HEK293 (cell line): ENCODE results near the gene VOPP1.

Source experiments
- CTCF ChIA-PET: fragments of 350-600 bp; formaldehyde crosslinking; extraction: SDS; loops from one replicate; lab custom pipeline; 2021; ENCODE audit warnings: antibody characterized with exemption; lab: Yijun Ruan, JAX
- POLR2A ChIA-PET: fragments of 300-600 bp; formaldehyde crosslinking; extraction: SDS; loops from one replicate; lab custom pipeline; 2020; ENCODE audit warnings: antibody characterized with exemption, inconsistent platforms; lab: Yijun Ruan, JAX
- H3K27ac ChIP-seq: fragments of 200-500 bp; sonication (Bioruptor generic); 2 replicates; pipeline ENCODE4 v1.5.1; 2014; ENCODE audit warnings: low read depth, low read length, control low read depth, inconsistent platforms; ENCODE audit errors: extremely low read depth
- H3K36me3 ChIP-seq, 2 experiments: fragments of 200-500 bp in 1 of 2; sonication (Bioruptor generic) in 1 of 2; 1 replicate in 1 of 2; 2 replicates in 1 of 2; pipeline ENCODE4 v1.5.1; 2014 to 2017; ENCODE audit warnings: inconsistent platforms in 2 of 2, low read length in 2 of 2; ENCODE audit not compliant: control insufficient read depth in 2 of 2, insufficient read depth in 1 of 2
- H3K4me1 ChIP-seq: fragments of 200-500 bp; sonication (Bioruptor generic); 2 replicates; pipeline ENCODE4 v1.5.1; 2014; ENCODE audit warnings: mild to moderate bottlenecking, low read length, inconsistent platforms; ENCODE audit not compliant: control insufficient read depth, insufficient read depth
- H3K4me3 ChIP-seq: 2 replicates; pipeline ENCODE4 v1.5.1; 2011; ENCODE audit warnings: low read depth, mild to moderate bottlenecking, control low read depth, low read length, moderate library complexity
- H3K9me3 ChIP-seq: fragments of 200-500 bp; sonication (Bioruptor generic); 2 replicates; pipeline ENCODE4 v1.5.1; 2014; ENCODE audit warnings: low read depth, low read length, inconsistent platforms; ENCODE audit not compliant: control insufficient read depth, insufficient read depth
- BCL6B ChIP-seq: fragments of 450-650 bp; formaldehyde crosslinking; IDR thresholded peaks from 2 replicates; pipeline ENCODE4 v1.5.1; 2017; ENCODE audit warnings: missing biosample characterization, missing genetic modification characterization
- EGR2 ChIP-seq: fragments of 450-650 bp; formaldehyde crosslinking; IDR thresholded peaks from 2 replicates; pipeline ENCODE4 v1.5.1; 2016; ENCODE audit warnings: low read depth, missing biosample characterization, missing genetic modification characterization
- IKZF3 ChIP-seq: fragments of 450-650 bp; IDR thresholded peaks from 2 replicates; pipeline ENCODE4 v1.5.0; 2018; ENCODE audit warnings: missing biosample characterization, mild to moderate bottlenecking, missing genetic modification characterization, moderate library complexity
- ZNF112 ChIP-seq: fragments of 450-650 bp; formaldehyde crosslinking; IDR thresholded peaks from 2 replicates; pipeline ENCODE4 v1.5.0; 2017; ENCODE audit warnings: missing biosample characterization, missing genetic modification characterization
- ZNF138 ChIP-seq: fragments of 450-650 bp; formaldehyde crosslinking; IDR thresholded peaks from 2 replicates; pipeline ENCODE4 v1.5.1; 2016; ENCODE audit warnings: missing biosample characterization, missing genetic modification characterization, borderline replicate concordance
- ZNF18 ChIP-seq: fragments of 450-650 bp; formaldehyde crosslinking; IDR thresholded peaks from 2 replicates; pipeline ENCODE4 v1.5.1; 2016; ENCODE audit warnings: missing biosample characterization, missing genetic modification characterization
- ZNF2 ChIP-seq: fragments of 450-650 bp; formaldehyde crosslinking; IDR thresholded peaks from 2 replicates; pipeline ENCODE4 v1.5.1; 2016; ENCODE audit warnings: missing biosample characterization, missing genetic modification characterization
- ZNF266 ChIP-seq: fragments of 450-650 bp; formaldehyde crosslinking; IDR thresholded peaks from 2 replicates; pipeline ENCODE4 v1.5.1; 2016; ENCODE audit warnings: missing biosample characterization, missing genetic modification characterization, low read depth
- ZNF274 ChIP-seq, 2 experiments: fragments of 200-500 bp in 1 of 2; fragments of 450-650 bp in 1 of 2; sonication (Bioruptor generic) in 1 of 2; formaldehyde crosslinking in 1 of 2; IDR thresholded peaks; 2 replicates each; pipeline versions ENCODE4 v1.5.1 to v1.6.1; 2014 to 2016; ENCODE audit warnings: borderline replicate concordance in 1 of 2, inconsistent platforms in 1 of 2, low read length in 1 of 2, missing biosample characterization in 1 of 2, missing genetic modification characterization in 1 of 2
- ZNF354C ChIP-seq: fragments of 450-650 bp; formaldehyde crosslinking; IDR thresholded peaks from 2 replicates; pipeline ENCODE4 v1.5.1; 2016; ENCODE audit warnings: missing biosample characterization, missing genetic modification characterization, low read depth, borderline replicate concordance
- ZNF654 ChIP-seq: fragments of 450-650 bp; formaldehyde crosslinking; IDR thresholded peaks from 2 replicates; pipeline ENCODE4 v1.5.1; 2016; ENCODE audit warnings: low read depth, missing biosample characterization, missing genetic modification characterization
- ZNF776 ChIP-seq: fragments of 450-650 bp; formaldehyde crosslinking; IDR thresholded peaks from 2 replicates; pipeline ENCODE4 v1.5.0; 2017; ENCODE audit warnings: missing biosample characterization, missing genetic modification characterization, borderline replicate concordance
- TF ChIP-seq, protein P1 (sequence below): fragments of 450-650 bp; formaldehyde crosslinking; IDR thresholded peaks from 2 replicates; pipeline ENCODE4 v1.5.1; 2016; ENCODE audit warnings: missing biosample characterization, missing genetic modification characterization
- TF ChIP-seq, protein P2 (sequence below): fragments of 450-650 bp; formaldehyde crosslinking; IDR thresholded peaks from 2 replicates; pipeline ENCODE4; 2016; ENCODE audit warnings: missing biosample characterization, missing genetic modification characterization
- TF ChIP-seq, protein P3 (sequence below): fragments of 450-650 bp; formaldehyde crosslinking; IDR thresholded peaks from 2 replicates; pipeline ENCODE4 v1.5.1; 2016; ENCODE audit warnings: missing biosample characterization, missing genetic modification characterization, low read depth
- TF ChIP-seq, protein P4 (sequence below): fragments of 450-650 bp; formaldehyde crosslinking; IDR thresholded peaks from 2 replicates; pipeline ENCODE4 v1.5.1; 2016; ENCODE audit warnings: missing biosample characterization, missing genetic modification characterization, borderline replicate concordance

The VOPP1 gene

DNA sequence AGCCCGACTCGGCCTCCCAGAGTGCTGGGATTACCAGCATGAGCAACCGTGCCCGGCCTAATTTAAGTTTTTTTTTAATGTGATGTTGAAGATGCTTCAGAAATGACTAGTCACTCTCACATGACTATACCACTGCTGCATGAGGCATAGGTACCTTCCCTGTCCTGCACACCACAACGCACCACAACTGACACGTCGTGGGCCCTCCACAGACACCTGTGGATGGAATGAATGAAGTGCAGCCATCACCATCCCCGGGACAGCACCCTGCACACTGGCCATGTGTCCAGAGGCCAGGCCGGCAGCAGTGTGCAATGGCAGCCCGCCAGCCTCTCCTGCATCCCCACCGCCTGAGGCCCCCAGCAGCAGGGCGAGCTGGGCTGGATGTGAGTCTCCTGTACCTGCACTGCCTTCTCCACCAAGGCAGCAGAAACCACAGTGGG is 55.1 kb downstream of the VOPP1 start:
- Histone ChIP-seq H3K27ac (no peak overlapping the region), H3K36me3 (peaks cover 0 to 2% of the 10 kb centered on the region in 2 experiments; a peak in 2 of 3 replicates)

GRCh38 chr7:55516409-55516808 is 55.9 kb downstream of the VOPP1 start:
- Histone ChIP-seq H3K9me3 (no peaks in the 10 kb centered on the region), H3K4me1 (no peaks in the 10 kb centered on the region), H3K27ac (no peak overlapping the region), H3K36me3 (peaks cover 0 to 2% of the 10 kb centered on the region in 2 experiments; a peak in 2 of 3 replicates), H3K4me3 (no peak overlapping the region)
- POLR2A ChIA-PET, result no interaction called here
- CTCF ChIA-PET, result interaction anchor here (0.7 kb wide), 1 partner anchor 388 kb away, joined by 3 read pairs; no protein-coding TSS in a partner anchor
- TF ChIP-seq ZNF112 (tag by site-specific recombination) (no peak), BCL6B (no peak), ZNF18 (tag by site-specific recombination) (no peak), ZNF776 (tag by site-specific recombination) (no peak), ZNF274 (IDR thresholded peaks at IDR 0.05; ENCODE audit: low read length) (no peak), ZNF274 (tag by site-specific recombination; IDR thresholded peaks at IDR 0.05; ENCODE audit: borderline replicate concordance) (no peak), ZNF138 (tag by site-specific recombination) (no peak), EGR2 (no peak), ZNF2 (no peak), ZNF654 (tag by site-specific recombination) (no peak)
- TF ChIP-seq, protein P1, sequence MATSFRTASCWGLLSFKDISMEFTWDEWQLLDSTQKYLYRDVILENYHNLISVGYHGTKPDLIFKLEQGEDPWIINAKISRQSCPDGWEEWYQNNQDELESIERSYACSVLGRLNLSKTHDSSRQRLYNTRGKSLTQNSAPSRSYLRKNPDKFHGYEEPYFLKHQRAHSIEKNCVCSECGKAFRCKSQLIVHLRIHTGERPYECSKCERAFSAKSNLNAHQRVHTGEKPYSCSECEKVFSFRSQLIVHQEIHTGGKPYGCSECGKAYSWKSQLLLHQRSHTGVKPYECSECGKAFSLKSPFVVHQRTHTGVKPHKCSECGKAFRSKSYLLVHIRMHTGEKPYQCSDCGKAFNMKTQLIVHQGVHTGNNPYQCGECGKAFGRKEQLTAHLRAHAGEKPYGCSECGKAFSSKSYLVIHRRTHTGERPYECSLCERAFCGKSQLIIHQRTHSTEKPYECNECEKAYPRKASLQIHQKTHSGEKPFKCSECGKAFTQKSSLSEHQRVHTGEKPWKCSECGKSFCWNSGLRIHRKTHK (tag by site-specific recombination), result no peak
- TF ChIP-seq, protein P2, sequence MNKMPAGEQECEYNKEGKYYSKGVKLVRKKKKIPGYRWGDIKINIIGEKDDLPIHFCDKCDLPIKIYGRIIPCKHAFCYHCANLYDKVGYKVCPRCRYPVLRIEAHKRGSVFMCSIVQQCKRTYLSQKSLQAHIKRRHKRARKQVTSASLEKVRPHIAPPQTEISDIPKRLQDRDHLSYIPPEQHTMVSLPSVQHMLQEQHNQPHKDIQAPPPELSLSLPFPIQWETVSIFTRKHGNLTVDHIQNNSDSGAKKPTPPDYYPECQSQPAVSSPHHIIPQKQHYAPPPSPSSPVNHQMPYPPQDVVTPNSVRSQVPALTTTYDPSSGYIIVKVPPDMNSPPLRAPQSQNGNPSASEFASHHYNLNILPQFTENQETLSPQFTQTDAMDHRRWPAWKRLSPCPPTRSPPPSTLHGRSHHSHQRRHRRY, result no peak

More for the DNA sequence above, 55.1 kb downstream of the VOPP1 start:
- TF ChIP-seq ZNF354C (tag by site-specific recombination) (no peak), IKZF3 (tag by site-specific recombination) (no peak), ZNF266 (tag by site-specific recombination) (no peak)
- TF ChIP-seq, protein P3, sequence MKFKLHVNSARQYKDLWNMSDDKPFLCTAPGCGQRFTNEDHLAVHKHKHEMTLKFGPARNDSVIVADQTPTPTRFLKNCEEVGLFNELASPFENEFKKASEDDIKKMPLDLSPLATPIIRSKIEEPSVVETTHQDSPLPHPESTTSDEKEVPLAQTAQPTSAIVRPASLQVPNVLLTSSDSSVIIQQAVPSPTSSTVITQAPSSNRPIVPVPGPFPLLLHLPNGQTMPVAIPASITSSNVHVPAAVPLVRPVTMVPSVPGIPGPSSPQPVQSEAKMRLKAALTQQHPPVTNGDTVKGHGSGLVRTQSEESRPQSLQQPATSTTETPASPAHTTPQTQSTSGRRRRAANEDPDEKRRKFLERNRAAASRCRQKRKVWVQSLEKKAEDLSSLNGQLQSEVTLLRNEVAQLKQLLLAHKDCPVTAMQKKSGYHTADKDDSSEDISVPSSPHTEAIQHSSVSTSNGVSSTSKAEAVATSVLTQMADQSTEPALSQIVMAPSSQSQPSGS (tag by site-specific recombination), result no peak
- TF ChIP-seq, protein P4, sequence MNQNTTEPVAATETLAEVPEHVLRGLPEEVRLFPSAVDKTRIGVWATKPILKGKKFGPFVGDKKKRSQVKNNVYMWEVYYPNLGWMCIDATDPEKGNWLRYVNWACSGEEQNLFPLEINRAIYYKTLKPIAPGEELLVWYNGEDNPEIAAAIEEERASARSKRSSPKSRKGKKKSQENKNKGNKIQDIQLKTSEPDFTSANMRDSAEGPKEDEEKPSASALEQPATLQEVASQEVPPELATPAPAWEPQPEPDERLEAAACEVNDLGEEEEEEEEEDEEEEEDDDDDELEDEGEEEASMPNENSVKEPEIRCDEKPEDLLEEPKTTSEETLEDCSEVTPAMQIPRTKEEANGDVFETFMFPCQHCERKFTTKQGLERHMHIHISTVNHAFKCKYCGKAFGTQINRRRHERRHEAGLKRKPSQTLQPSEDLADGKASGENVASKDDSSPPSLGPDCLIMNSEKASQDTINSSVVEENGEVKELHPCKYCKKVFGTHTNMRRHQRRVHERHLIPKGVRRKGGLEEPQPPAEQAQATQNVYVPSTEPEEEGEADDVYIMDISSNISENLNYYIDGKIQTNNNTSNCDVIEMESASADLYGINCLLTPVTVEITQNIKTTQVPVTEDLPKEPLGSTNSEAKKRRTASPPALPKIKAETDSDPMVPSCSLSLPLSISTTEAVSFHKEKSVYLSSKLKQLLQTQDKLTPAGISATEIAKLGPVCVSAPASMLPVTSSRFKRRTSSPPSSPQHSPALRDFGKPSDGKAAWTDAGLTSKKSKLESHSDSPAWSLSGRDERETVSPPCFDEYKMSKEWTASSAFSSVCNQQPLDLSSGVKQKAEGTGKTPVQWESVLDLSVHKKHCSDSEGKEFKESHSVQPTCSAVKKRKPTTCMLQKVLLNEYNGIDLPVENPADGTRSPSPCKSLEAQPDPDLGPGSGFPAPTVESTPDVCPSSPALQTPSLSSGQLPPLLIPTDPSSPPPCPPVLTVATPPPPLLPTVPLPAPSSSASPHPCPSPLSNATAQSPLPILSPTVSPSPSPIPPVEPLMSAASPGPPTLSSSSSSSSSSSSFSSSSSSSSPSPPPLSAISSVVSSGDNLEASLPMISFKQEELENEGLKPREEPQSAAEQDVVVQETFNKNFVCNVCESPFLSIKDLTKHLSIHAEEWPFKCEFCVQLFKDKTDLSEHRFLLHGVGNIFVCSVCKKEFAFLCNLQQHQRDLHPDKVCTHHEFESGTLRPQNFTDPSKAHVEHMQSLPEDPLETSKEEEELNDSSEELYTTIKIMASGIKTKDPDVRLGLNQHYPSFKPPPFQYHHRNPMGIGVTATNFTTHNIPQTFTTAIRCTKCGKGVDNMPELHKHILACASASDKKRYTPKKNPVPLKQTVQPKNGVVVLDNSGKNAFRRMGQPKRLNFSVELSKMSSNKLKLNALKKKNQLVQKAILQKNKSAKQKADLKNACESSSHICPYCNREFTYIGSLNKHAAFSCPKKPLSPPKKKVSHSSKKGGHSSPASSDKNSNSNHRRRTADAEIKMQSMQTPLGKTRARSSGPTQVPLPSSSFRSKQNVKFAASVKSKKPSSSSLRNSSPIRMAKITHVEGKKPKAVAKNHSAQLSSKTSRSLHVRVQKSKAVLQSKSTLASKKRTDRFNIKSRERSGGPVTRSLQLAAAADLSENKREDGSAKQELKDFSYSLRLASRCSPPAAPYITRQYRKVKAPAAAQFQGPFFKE (tag by site-specific recombination), result no peak
- Histone ChIP-seq H3K4me3 (no peak overlapping the region), H3K9me3 (no peaks in the 10 kb centered on the region), H3K4me1 (no peaks in the 10 kb centered on the region)
- CTCF ChIA-PET, result interaction anchor here (0.7 kb wide), 1 partner anchor 8 kb away, joined by 3 read pairs; no protein-coding TSS in a partner anchor
- POLR2A ChIA-PET, result no interaction called here
